GM12872 (cell line): Measurements from ENCODE around the gene ZNF33A.

ENCODE experiments used
- TF ChIP-seq, protein P1 (sequence below): IDR thresholded peaks from 3 replicates; pipeline ENCODE4 v1.5.1; 2011; ENCODE audit warnings: low read depth, mild to moderate bottlenecking, low read length, moderate library complexity; ENCODE audit not compliant: insufficient read depth

The ZNF33A gene

DNA sequence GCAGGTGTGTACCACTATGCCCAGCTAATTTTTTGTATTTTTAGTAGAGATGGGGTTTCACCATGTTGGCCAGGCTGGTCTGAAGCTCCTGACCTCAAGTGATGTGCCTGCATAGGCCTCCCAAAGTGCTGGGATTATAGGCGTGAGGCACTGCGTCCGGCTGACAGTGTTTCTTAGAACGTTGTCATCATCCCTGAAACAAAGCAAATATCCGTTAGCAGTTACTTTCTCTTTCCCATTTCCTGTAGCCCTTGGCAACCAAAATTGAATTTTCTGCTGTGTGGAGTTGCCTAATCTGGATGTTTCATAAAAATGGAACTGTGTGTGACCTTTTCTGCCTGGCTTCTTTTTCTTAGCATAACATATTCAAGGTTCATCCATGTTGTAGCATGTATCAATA, 22.4 kb downstream of the ZNF33A start:
- TF ChIP-seq, protein P1, sequence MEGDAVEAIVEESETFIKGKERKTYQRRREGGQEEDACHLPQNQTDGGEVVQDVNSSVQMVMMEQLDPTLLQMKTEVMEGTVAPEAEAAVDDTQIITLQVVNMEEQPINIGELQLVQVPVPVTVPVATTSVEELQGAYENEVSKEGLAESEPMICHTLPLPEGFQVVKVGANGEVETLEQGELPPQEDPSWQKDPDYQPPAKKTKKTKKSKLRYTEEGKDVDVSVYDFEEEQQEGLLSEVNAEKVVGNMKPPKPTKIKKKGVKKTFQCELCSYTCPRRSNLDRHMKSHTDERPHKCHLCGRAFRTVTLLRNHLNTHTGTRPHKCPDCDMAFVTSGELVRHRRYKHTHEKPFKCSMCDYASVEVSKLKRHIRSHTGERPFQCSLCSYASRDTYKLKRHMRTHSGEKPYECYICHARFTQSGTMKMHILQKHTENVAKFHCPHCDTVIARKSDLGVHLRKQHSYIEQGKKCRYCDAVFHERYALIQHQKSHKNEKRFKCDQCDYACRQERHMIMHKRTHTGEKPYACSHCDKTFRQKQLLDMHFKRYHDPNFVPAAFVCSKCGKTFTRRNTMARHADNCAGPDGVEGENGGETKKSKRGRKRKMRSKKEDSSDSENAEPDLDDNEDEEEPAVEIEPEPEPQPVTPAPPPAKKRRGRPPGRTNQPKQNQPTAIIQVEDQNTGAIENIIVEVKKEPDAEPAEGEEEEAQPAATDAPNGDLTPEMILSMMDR, result no peak

DNA sequence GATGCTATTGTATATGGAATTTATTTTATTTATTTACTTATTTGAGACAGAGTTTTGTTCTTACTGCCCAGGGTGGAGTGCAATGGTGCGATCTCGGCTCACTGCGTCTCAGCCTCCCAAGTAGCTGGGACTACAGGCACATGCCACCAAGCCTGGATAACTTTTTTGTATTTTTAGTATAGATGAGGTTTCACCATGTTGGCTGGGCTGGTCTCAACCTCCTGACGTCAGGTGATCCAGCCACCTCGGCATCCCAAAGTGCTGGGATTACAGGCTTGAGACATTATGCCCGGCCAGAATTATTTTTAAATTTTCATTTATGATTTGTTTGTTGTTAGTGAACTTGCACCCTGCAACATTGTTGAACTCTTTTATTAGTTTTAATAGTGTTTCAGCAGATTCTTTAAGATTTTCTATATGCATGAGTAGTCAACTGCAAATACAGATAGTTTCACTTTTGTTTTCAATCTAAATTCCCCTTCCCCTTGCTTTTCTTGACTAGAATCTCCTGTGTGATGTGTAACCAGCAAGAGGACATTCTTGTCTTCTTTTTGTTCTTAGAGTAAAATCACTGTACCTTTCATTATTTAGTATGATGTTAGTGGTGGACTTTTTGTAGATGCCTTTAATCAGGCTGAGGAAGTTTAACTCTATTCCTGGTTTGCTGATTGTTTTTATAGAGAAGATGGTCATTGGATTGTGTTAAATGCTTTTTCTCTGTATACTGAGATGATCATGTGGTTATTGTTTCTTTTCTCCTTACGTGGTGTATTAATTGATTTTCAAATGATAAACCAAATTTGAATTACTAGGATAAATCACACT, 27.8 kb downstream of the ZNF33A start:
- TF ChIP-seq, protein P1, result no peak

DNA sequence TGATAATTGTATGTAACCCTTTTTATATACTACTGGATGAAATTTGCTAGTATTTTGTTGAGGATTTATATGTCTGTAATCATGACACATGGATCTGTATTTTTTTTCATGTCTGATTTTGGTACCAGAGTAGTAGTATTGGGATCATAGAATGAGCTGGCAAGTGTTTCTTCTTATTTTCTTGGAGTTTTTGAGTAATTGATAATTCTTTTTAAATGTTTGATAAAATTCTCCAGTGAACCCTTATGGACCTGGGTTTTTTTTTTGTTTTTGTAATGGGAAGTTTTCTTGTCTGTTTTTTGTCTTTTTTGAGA, 28.4 kb downstream of the ZNF33A start:
- TF ChIP-seq, protein P1, result no peak

DNA sequence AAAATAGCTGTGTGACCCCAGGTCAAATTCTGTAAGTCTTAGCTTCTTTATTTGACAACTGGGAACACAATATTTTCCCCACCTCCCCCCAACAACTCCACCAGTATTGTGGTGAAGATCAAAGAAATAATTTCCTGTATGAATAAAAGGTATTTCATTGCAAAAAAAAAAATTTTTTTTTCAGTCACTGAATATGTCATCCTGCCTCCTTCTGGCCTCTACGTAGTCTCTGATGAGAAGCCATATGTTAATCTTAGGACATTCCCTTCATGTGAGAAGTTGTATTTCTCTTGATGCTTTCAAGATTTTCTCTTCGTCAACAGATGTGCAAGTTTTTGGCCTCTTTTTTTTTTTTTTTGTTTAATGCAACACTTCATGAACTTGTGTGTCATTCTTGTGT, 33.0 kb downstream of the ZNF33A start:
- TF ChIP-seq, protein P1, result no peak

DNA sequence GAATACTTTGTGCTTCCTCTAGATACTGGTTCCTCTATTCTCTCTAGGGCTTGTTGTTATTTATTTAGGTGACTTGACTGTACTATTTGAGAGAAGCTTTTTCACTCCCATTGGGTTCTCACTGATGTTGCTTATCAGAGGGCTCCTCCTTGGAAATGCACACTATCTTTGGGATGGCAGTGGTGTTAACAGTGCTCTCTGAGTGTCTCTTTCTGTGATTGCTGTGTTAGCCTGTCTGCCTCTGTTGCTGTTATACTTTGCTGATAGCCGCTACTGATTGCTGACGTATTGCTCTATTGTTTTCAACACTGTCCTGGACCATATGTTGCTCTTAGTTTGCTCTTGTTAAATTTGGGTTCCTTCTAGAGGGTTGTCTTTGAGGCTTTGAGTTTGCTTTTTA, 34.7 kb downstream of the ZNF33A start:
- TF ChIP-seq, protein P1, result no peak

DNA sequence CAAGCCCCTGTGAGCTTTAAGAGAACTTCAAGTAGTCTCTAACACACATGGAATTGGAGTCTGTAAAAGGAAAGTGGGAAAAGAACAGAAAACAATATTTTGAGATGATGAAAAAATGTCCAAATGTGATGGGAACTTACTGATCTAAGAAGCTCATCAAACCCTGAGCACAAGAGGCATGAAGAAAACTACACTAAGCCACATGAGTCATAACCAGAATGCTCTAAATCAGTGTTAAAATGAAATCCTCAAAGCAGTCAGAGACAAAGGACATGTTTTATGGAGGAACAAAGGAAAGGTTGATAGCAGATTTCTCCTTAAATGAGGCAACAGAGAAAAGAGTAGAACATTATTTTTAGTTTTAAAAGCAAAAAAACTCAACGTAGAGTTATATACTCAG, 37.2 kb downstream of the ZNF33A start:
- TF ChIP-seq, protein P1, result no peak

DNA sequence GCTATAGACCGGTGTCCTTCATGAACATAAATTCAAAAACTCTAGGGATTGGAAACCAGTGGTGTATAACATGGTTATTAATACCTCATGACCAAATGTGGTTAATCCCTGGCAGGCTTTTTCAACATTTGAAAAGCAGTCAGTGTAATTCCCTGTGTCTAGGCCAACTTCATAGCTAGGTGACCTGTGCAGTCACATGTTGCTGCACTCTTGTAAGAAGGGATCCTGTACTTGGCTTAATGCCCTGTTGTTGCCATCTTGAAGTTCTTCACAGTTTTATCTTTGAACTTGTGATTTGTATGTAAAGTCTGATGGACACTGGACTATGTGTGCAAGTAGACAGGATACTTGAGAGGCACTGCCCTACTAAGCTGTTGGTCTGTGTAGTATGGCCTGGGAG, 39.7 kb downstream of the ZNF33A start:
- TF ChIP-seq, protein P1, result no peak
